PC-3 (cell line): ENCODE data around the gene TWSG1. TPM values are rescaled to one million over a fixed set of nuclear protein-coding genes. Genes with fewer than 3 reads are reported as not detected.

Source experiments
- ATAC-seq: fragments of 200-7000 bp; cut with Tn5 transposase; 2 replicates; pipeline ENCODE4 v1.9.1; 2020; ENCODE audit warnings: mild to moderate bottlenecking, moderate library complexity
- BruUV-seq: library from RNA; stranded (reverse); fragments of 400-500 nt; replicated peaks from 2 replicates; lab custom pipeline; 2021; lab: Mats Ljungman, UMichigan
- CTCF ChIA-PET: fragments of 300-600 bp; sonication (Branson Sonifier 250); formaldehyde crosslinking; loops from one replicate; lab custom pipeline; 2022; ENCODE audit warnings: antibody characterized with exemption; lab: Charles Lee
- POLR2A ChIA-PET: fragments of 300-600 bp; sonication (Branson Sonifier 250); formaldehyde crosslinking; loops from one replicate; lab custom pipeline; 2022; ENCODE audit warnings: antibody characterized with exemption; ENCODE audit not compliant: unreplicated experiment; lab: Charles Lee
- DNase-seq: peaks from one replicate; pipeline ENCODE4 v3.0.0-alpha.2; 2015
- H2AFZ ChIP-seq: fragments of 300-600 bp; sonication (generic); 2 replicates; pipeline ENCODE4 v1.6.0; 2016; ENCODE audit warnings: antibody characterized with exemption, low read length
- H3F3A ChIP-seq: fragments of 300-600 bp; sonication (generic); one replicate; pipeline ENCODE4 v1.6.0; 2017; ENCODE audit warnings: antibody characterized with exemption, low read length, control low read depth, mild to moderate bottlenecking; ENCODE audit not compliant: unreplicated experiment
- H3K27ac ChIP-seq: fragments of 300-600 bp; sonication (generic); 2 replicates; pipeline ENCODE4 v1.5.1; 2016; ENCODE audit warnings: mild to moderate bottlenecking, low read length
- H3K27me3 ChIP-seq: fragments of 300-600 bp; sonication (generic); 2 replicates; pipeline ENCODE4 v1.6.1; 2016; ENCODE audit warnings: low read length, mixed read lengths
- H3K36me3 ChIP-seq: fragments of 300-600 bp; sonication (generic); 2 replicates; pipeline ENCODE4 v1.6.1; 2016; ENCODE audit warnings: low read depth, mixed run types, low read length, mixed read lengths
- H3K4me1 ChIP-seq: fragments of 300-600 bp; sonication (generic); 2 replicates; pipeline ENCODE4 v1.5.1; 2016; ENCODE audit warnings: low read length; ENCODE audit not compliant: insufficient read depth
- H3K4me2 ChIP-seq: fragments of 300-600 bp; sonication (generic); 2 replicates; pipeline ENCODE4 v1.6.0; 2016; ENCODE audit warnings: low read length
- H3K4me3 ChIP-seq: fragments of 300-600 bp; sonication (generic); 2 replicates; pipeline ENCODE4 v1.5.1; 2016; ENCODE audit warnings: mild to moderate bottlenecking, low read length, mixed read lengths
- H3K79me2 ChIP-seq: fragments of 300-600 bp; sonication (generic); 2 replicates; pipeline ENCODE4 v1.6.1; 2017; ENCODE audit warnings: low read length, mixed read lengths
- H3K9ac ChIP-seq: fragments of 300-600 bp; sonication (generic); 2 replicates; pipeline ENCODE4 v1.6.0; 2016; ENCODE audit warnings: mild to moderate bottlenecking, low read length
- H3K9me2 ChIP-seq: fragments of 300-600 bp; sonication (generic); replicated peaks from 2 replicates; pipeline ENCODE4 v1.6.1; 2016; ENCODE audit warnings: mixed run types, low read length, mixed read lengths
- H3K9me3 ChIP-seq: fragments of 300-600 bp; sonication (generic); 2 replicates; pipeline ENCODE4 v1.6.1; 2016; ENCODE audit warnings: low read length, mixed read lengths
- H4K20me1 ChIP-seq: fragments of 300-600 bp; sonication (generic); 2 replicates; pipeline ENCODE4 v1.6.1; 2016; ENCODE audit warnings: low read length, mixed read lengths
- CTCF ChIP-seq: fragments of 300-600 bp; sonication (generic); conservative IDR thresholded peaks from 2 replicates; pipeline ENCODE4 v1.5.1; 2017; ENCODE audit warnings: antibody characterized with exemption, low read depth, mild to moderate bottlenecking, low read length
- EZH2 ChIP-seq: fragments of 300-600 bp; sonication (generic); IDR thresholded peaks from one replicate; pipeline ENCODE4 v1.6.1; 2017; ENCODE audit warnings: antibody characterized with exemption, mild to moderate bottlenecking, low read length; ENCODE audit not compliant: unreplicated experiment
- EZH2phosphoT487 ChIP-seq: fragments of 300-600 bp; sonication (generic); IDR thresholded peaks from 2 replicates; pipeline ENCODE4 v1.6.1; 2018; ENCODE audit warnings: mild to moderate bottlenecking, antibody characterized with exemption, low read length, borderline replicate concordance
- intact Hi-C: fragments of 100-400 bp; cut with micrococcal nuclease; formaldehyde crosslinking; loops from 2 replicates; pipeline ENCODE4 v1.9.0; 2023
- total RNA-seq: library from RNA; depleted of rRNA; stranded (reverse); fragments of >200 nt; gene quantifications from 2 replicates; pipeline ENCODE4 v1.2.3, GENCODE V29; 2014

The TWSG1 gene
- total RNA-seq, 1 experiment from 2014 or later = 32.8 TPM

GRCh38 chr18:9380101-9380500 is 45.5 kb downstream of the TWSG1 start:
- H3K9me2 ChIP-seq = no peaks in the 10 kb centered on the region
- no peak overlapping the region for H3K4me2 ChIP-seq
- no peak for DNase-seq
- ChIA-PET CTCF (interaction anchor here (1.0 kb wide), 1 partner anchor 134 kb away, joined by 3 read pairs; no protein-coding TSS in a partner anchor), POLR2A (no interaction called here)
- H4K20me1 ChIP-seq = no peaks in the 10 kb centered on the region
- no peak overlapping the region for H3K9ac ChIP-seq
- intact Hi-C loops = no loop called here
- no peak for ATAC-seq
- BruUV-seq = no TSS peak
- H3K79me2 ChIP-seq = no peaks in the 10 kb centered on the region
- no peaks in the 10 kb centered on the region for H3K4me1 ChIP-seq
- no peaks in the 10 kb centered on the region for H3K27me3 ChIP-seq
- H3K36me3 ChIP-seq = peaks cover 8% of the 10 kb centered on the region
- no peak overlapping the region for H2AFZ ChIP-seq
- peaks cover 7% of the 10 kb centered on the region; the same call in 1 of the 2 replicates for H3K9me3 ChIP-seq
- no peak overlapping the region for H3K27ac ChIP-seq
- H3K4me3 ChIP-seq = no peak overlapping the region
- H3F3A ChIP-seq = no peaks in the 10 kb centered on the region
- TF ChIP-seq EZH2phosphoT487 = no peak
- TF ChIP-seq EZH2 = no peak
- no peak for TF ChIP-seq CTCF

- DNase-seq (no peak), ATAC-seq (no peak)
- TF ChIP-seq CTCF = no peak
- TF ChIP-seq EZH2phosphoT487 = no peak
- no peak for TF ChIP-seq EZH2
- intact Hi-C loops = no loop called here
- no peak overlapping the region for H3K4me2 ChIP-seq
- no peaks in the 10 kb centered on the region for H3K9me3 ChIP-seq
- H3K9ac ChIP-seq = no peak overlapping the region
- no peaks in the 10 kb centered on the region for H3K27me3 ChIP-seq
- ChIA-PET CTCF (interaction anchor here (1.0 kb wide), 1 partner anchor 133 kb away, joined by 3 read pairs; no protein-coding TSS in a partner anchor), POLR2A (interaction anchor here (0.6 kb wide), 1 partner anchor 47 kb away, joined by 10 read pairs; the partner anchor contains the start of gene TWSG1)
- H3K4me3 ChIP-seq = no peak overlapping the region
- no peak overlapping the region for H3K27ac ChIP-seq
- no peaks in the 10 kb centered on the region for H4K20me1 ChIP-seq
- no TSS peak for BruUV-seq
- H3K36me3 ChIP-seq = 0 out of 2 replicates have a peak, but pooled peaks cover under 1% of the 10 kb centered on the region
- no peaks in the 10 kb centered on the region for H3K9me2 ChIP-seq
- no peaks in the 10 kb centered on the region for H3F3A ChIP-seq
- no peaks in the 10 kb centered on the region for H3K79me2 ChIP-seq
- H3K4me1 ChIP-seq = no peaks in the 10 kb centered on the region
- no peak overlapping the region for H2AFZ ChIP-seq
Measured at GRCh38 chr18:9380621-9381395, 46.2 kb downstream of the TWSG1 start.

GRCh38 chr18:9386879-9387278 is 52.3 kb downstream of the TWSG1 start:
- Histone ChIP-seq H2AFZ (no peak overlapping the region), H3K27ac (no peak overlapping the region), H3K79me2 (no peaks in the 10 kb centered on the region), H3K27me3 (no peaks in the 10 kb centered on the region), H3K9me2 (no peaks in the 10 kb centered on the region), H3F3A (no peaks in the 10 kb centered on the region), H3K4me3 (no peak overlapping the region), H4K20me1 (no peaks in the 10 kb centered on the region), H3K36me3 (peaks cover 12% of the 10 kb centered on the region), H3K9me3 (peaks cover 5% of the 10 kb centered on the region; the same call in 1 of the 2 replicates), H3K4me2 (no peak overlapping the region), H3K4me1 (peaks cover 10% of the 10 kb centered on the region; the same call in 1 of the 2 replicates), H3K9ac (no peak overlapping the region)
- TF ChIP-seq EZH2 (no peak), EZH2phosphoT487 (no peak), CTCF (no peak)
- ATAC-seq (no peak), DNase-seq (no peak)
- intact Hi-C loops = no loop called here
- BruUV-seq = no TSS peak
- ChIA-PET POLR2A (no interaction called here), CTCF (no interaction called here)
